ENCODE data around the gene ARFGEF3.

ARFGEF3 gene

DNA sequence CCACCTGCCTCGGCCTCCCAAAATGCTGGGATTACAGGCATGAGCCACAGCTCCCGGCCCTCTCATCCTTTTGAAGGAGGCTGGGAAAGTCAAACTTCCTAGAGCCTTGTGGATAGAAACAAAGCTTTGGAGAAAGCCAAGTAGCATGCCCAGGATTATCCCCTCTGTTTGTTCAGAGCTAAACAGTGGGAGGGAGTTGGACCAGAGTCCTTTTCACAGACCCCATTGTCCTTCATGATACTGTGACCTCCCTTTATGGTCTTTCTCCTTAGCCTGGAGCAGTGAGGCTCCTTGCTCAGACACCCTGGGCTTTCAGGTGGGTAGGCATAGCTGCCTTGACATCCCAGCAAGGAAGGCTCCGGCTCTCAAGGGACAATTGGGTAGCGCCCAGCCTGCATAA lies 25.4 kb downstream of the ARFGEF3 start:
- no peaks in the 10 kb centered on the region for H3K36me3 ChIP-seq
- H3K27ac ChIP-seq: no peak overlapping the region
- H3K9me3 ChIP-seq (ENCODE audit: severe bottlenecking): no peaks in the 10 kb centered on the region
- no peak for DNase-seq
- H3K4me3 ChIP-seq (ENCODE audit: low read depth, low read length): no peak overlapping the region
- no peaks in the 10 kb centered on the region for H3K27me3 ChIP-seq (ENCODE audit: insufficient read depth, low read depth, severe bottlenecking)
- TF ChIP-seq CTCF (IDR thresholded peaks at IDR 0.05; ENCODE audit: low read depth, low read length): no peak

GRCh38 chr6:138188278-138188941 lies 26.7 kb downstream of the ARFGEF3 start:
- Histone ChIP-seq H3K36me3 (no peaks in the 10 kb centered on the region), H3K4me3 (ENCODE audit: low read depth, low read length) (no peak overlapping the region), H3K9me3 (ENCODE audit: severe bottlenecking) (no peaks in the 10 kb centered on the region), H3K27me3 (ENCODE audit: insufficient read depth, low read depth, severe bottlenecking) (no peaks in the 10 kb centered on the region), H3K27ac (no peak overlapping the region)
- no peak for TF ChIP-seq CTCF (IDR thresholded peaks at IDR 0.05; ENCODE audit: low read depth, low read length)
- DNase-seq: no peak

DNA sequence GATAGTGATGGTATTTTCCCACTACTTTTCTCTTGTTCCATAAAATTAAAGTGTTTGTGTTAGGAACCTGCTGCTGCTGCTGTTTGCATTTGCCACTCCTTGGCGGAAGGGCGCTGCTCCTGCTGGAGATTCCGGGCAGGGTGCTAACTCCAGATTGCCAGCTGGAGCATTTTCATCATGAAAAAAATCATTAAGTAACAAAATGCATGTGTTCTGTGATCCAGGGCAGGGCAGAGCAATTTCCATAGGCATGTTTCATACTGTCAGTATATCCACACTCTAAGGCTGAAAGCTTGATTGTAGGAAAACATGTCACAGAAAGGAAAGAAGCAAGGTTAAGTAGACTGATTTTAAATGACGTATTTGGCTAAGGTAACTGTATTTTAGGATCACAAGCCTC lies 32.5 kb downstream of the ARFGEF3 start:
- DNase-seq: no peak
- Histone ChIP-seq H3K4me3 (ENCODE audit: low read depth, low read length) (no peak overlapping the region), H3K36me3 (no peaks in the 10 kb centered on the region), H3K27ac (no peak overlapping the region), H3K27me3 (ENCODE audit: insufficient read depth, low read depth, severe bottlenecking) (no peaks in the 10 kb centered on the region), H3K9me3 (ENCODE audit: severe bottlenecking) (no peaks in the 10 kb centered on the region)
- TF ChIP-seq CTCF (IDR thresholded peaks at IDR 0.05; ENCODE audit: low read depth, low read length): no peak

DNA sequence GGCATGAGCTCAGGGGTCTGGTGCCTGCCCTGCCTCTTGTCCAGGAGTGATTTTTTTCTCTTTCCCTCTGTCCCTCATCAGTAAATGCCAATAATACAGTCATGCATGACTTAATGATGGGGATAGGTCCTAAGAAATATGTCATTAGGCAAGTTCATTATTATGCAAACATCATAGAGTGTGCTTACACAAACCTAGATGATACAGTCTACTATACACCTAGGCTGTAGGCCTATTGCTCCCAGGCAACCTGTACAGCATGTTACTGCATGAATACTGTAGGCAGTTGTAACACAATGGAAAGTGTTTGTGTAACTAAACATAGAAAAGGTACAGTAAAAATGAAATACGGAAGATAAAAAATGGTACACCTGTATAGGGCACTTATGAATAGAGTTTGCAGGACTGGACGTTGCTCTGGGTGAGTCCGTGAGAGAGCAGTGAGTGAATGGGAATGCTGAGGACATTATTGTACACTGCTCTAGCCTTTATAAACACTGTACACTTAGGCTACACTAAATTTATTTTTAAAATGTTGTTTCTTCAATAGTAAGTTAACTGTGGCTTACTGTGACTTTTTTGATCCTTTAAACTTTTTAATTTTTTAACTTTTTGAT lies 34.5 kb downstream of the ARFGEF3 start:
- no peaks in the 10 kb centered on the region for H3K27me3 ChIP-seq (ENCODE audit: insufficient read depth, low read depth, severe bottlenecking)
- DNase-seq: no peak
- no peak overlapping the region for H3K4me3 ChIP-seq (ENCODE audit: low read depth, low read length)
- H3K27ac ChIP-seq: no peak overlapping the region
- no peaks in the 10 kb centered on the region for H3K36me3 ChIP-seq
- no peak for TF ChIP-seq CTCF (IDR thresholded peaks at IDR 0.05; ENCODE audit: low read depth, low read length)
- no peaks in the 10 kb centered on the region for H3K9me3 ChIP-seq (ENCODE audit: severe bottlenecking)

GRCh38 chr6:138197570-138197969 lies 35.8 kb downstream of the ARFGEF3 start:
- no peaks in the 10 kb centered on the region for H3K27me3 ChIP-seq (ENCODE audit: insufficient read depth, low read depth, severe bottlenecking)
- no peak overlapping the region for H3K4me3 ChIP-seq (ENCODE audit: low read depth, low read length)
- no peak for TF ChIP-seq CTCF (IDR thresholded peaks at IDR 0.05; ENCODE audit: low read depth, low read length)
- H3K27ac ChIP-seq: no peak overlapping the region
- H3K9me3 ChIP-seq (ENCODE audit: severe bottlenecking): no peaks in the 10 kb centered on the region
- no peak for DNase-seq
- no peaks in the 10 kb centered on the region for H3K36me3 ChIP-seq
